GM19467 (cell line): ENCODE data around the gene SLC12A3.

ENCODE experiments used
- ATAC-seq: cut with Tn5 transposase; IDR thresholded peaks from one replicate; pipeline ENCODE4 v1.9.1; 2021; ENCODE audit warnings: mild to moderate bottlenecking, moderate library complexity; ENCODE audit not compliant: unreplicated experiment

The SLC12A3 gene

GRCh38 chr16:56848029-56848936 is 16.7 kb upstream of the SLC12A3 start:
- no peak for ATAC-seq

GRCh38 chr16:56848955-56849689 is 15.9 kb upstream of the SLC12A3 start:
- no peak for ATAC-seq

GRCh38 chr16:56849690-56850680 is 15.0 kb upstream of the SLC12A3 start:
- ATAC-seq = no peak

GRCh38 chr16:56851671-56852400 is 13.2 kb upstream of the SLC12A3 start:
- ATAC-seq = no peak

GRCh38 chr16:56852401-56852730 is 12.6 kb upstream of the SLC12A3 start:
- ATAC-seq = no peak

- ATAC-seq = no peak
Observed at GRCh38 chr16:56852968-56853367, 12.0 kb upstream of the SLC12A3 start.

- no peak for ATAC-seq
Observed at GRCh38 chr16:56855201-56855600, 9.8 kb upstream of the SLC12A3 start.

GRCh38 chr16:56855946-56856345 is 9.1 kb upstream of the SLC12A3 start:
- ATAC-seq = no peak

GRCh38 chr16:56856876-56857447 is 8.0 kb upstream of the SLC12A3 start:
- no peak for ATAC-seq

- ATAC-seq = no peak
Observed at GRCh38 chr16:56858374-56858773, 6.6 kb upstream of the SLC12A3 start.

GRCh38 chr16:56859636-56860035 is 5.4 kb upstream of the SLC12A3 start:
- ATAC-seq = no peak

- peak; percentile 76 for ATAC-seq
Observed at GRCh38 chr16:56860226-56861020, 4.6 kb upstream of the SLC12A3 start.

- ATAC-seq = no peak
Observed at GRCh38 chr16:56861092-56861610, 3.9 kb upstream of the SLC12A3 start.

GRCh38 chr16:56861756-56862155 is 3.3 kb upstream of the SLC12A3 start:
- no peak for ATAC-seq

- ATAC-seq = no peak
Observed at GRCh38 chr16:56862776-56863175, 2.2 kb upstream of the SLC12A3 start.

- no peak for ATAC-seq
Observed at GRCh38 chr16:56865394-56866062, 521 bp downstream of the SLC12A3 start.

GRCh38 chr16:56866955-56867830 is 2.2 kb downstream of the SLC12A3 start:
- ATAC-seq = no peak
